Fibroblast of mammary gland (primary cell): ENCODE data around the gene KRT23.

Experiments used
- DNase-seq: peaks from one replicate; pipeline ENCODE4 v3.0.0-alpha.2; 2010; ENCODE audit warnings: low read depth
- H3K4me3 ChIP-seq: 2 replicates; pipeline ENCODE4 v1.5.1; 2011; ENCODE audit warnings: low read depth, mild to moderate bottlenecking, low read length, moderate library complexity; ENCODE audit not compliant: control insufficient read depth
- CTCF ChIP-seq: conservative IDR thresholded peaks from 2 replicates; pipeline ENCODE4 v1.5.1; 2011; ENCODE audit warnings: low read depth, low read length, inconsistent platforms; ENCODE audit not compliant: control insufficient read depth, insufficient read depth

Gene KRT23

GRCh38 chr17:40915199-40915661 lies 22.2 kb downstream of the KRT23 start:
- H3K4me3 ChIP-seq, result no peak overlapping the region
- no peak for TF ChIP-seq CTCF
- peak; percentile 95 for DNase-seq

- no peak for TF ChIP-seq CTCF
- no peak overlapping the region for H3K4me3 ChIP-seq
- no peak for DNase-seq
Measured at GRCh38 chr17:40914075-40914855, 23.2 kb downstream of the KRT23 start.

DNA sequence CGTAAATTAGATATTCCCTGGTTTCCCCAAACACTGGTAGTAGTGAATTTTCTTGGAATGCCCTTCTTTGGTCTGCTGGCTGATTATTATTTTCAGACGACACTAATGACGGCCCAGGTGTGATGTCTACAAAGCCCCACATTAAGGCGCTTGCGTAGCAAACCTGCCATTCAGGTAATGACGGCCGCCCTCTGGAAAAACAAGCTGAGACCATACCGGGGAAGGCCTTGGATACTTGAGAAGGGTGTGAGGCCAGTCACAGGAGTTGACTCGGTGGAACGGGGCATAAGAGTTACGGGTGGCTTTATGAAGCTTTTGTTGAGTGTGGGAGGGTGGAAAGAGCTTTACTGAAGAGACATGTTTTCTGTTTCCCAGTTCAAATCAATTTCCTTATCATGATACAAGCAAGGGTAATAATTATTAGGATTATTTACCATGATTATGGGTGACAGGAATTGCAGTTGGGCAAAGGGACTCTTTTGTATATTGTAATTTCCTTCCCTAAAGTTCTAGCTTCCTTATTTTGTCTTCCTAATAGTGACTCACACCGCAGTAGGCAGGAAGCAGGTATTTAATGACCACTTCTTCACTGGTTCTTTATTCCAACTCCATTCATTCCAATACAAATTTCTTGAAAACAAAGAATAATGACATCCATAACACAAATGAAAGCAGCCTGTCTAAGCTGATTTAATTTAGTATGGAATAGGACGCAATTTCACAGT lies 24.8 kb downstream of the KRT23 start:
- no peak for TF ChIP-seq CTCF
- H3K4me3 ChIP-seq, result no peak overlapping the region
- no peak for DNase-seq

- H3K4me3 ChIP-seq, result no peak overlapping the region
- no peak for TF ChIP-seq CTCF
- peak; percentile 82 for DNase-seq
Measured at GRCh38 chr17:40910441-40910841, 27.0 kb downstream of the KRT23 start.

DNA sequence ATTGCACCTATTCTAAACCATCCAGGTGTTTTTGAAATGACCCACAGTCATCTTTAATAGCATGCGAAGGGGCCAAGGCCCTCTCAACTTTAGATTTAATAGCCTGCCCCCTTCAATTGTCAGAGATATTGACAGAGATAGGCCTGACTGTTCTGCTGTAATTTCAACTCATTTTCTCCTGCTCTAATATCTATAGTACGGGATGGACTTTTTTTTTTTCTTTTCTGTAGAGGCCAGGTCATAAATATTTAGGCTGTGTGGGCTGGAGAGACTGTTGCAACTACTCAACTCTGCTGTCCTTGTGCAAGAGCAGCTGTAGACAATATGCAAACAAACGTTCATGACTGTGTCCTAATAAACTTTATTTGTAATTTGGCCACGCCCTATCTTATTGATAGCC lies 27.7 kb downstream of the KRT23 start:
- TF ChIP-seq CTCF, result no peak
- peak; percentile 93 for DNase-seq
- H3K4me3 ChIP-seq, result no peak overlapping the region

- peak; percentile 75 for TF ChIP-seq CTCF
- H3K4me3 ChIP-seq, result no peak overlapping the region
- DNase-seq, result peak; percentile 97
Measured at GRCh38 chr17:40909351-40909750, 28.1 kb downstream of the KRT23 start.
